Measurements from ENCODE around the gene CR1.
"Not testable (repeated sequence)": the region's sequence is repeated elsewhere in the genome, so short reads cannot be mapped to it uniquely, and the experiment has no call there.

The CR1 gene

GRCh38 chr1:207516729-207517128 lies 20.8 kb downstream of the CR1 start:
- H3K4me3 ChIP-seq, result no peak overlapping the region
- H3K9me3 ChIP-seq (ENCODE audit: low read depth, low read length), result no peaks in the 10 kb centered on the region
- no peaks in the 10 kb centered on the region for H3K36me3 ChIP-seq (ENCODE audit: insufficient read depth, low read length)
- TF ChIP-seq POLR2AphosphoS5 (IDR thresholded peaks at IDR 0.05; ENCODE audit: borderline replicate concordance, low read depth, low read length), result no peak
- TF ChIP-seq FOXP2 (optimal IDR thresholded peaks at IDR 0.05; ENCODE audit: control extremely low read depth, extremely low read length, insufficient read depth), result no peak
- TF ChIP-seq EZH2 (IDR thresholded peaks at IDR 0.05), result no peak
- no peak overlapping the region for H3K27ac ChIP-seq
- DNase-seq (ENCODE audit: low read depth, low spot score), result no peak
- no peak overlapping the region for H3K9ac ChIP-seq (ENCODE audit: insufficient read length)

GRCh38 chr1:207518608-207519236 lies 22.8 kb downstream of the CR1 start:
- H3K9me3 ChIP-seq (ENCODE audit: low read depth, low read length), result no peaks in the 10 kb centered on the region
- H3K27ac ChIP-seq, result no peak overlapping the region
- no peak overlapping the region for H3K9ac ChIP-seq (ENCODE audit: insufficient read length)
- no peaks in the 10 kb centered on the region for H3K36me3 ChIP-seq (ENCODE audit: insufficient read depth, low read length)
- no peak overlapping the region for H3K4me3 ChIP-seq
- no peak for DNase-seq (ENCODE audit: low read depth, low spot score)
- TF ChIP-seq FOXP2 (optimal IDR thresholded peaks at IDR 0.05; ENCODE audit: control extremely low read depth, extremely low read length, insufficient read depth) (no peak), EZH2 (IDR thresholded peaks at IDR 0.05) (no peak), POLR2AphosphoS5 (IDR thresholded peaks at IDR 0.05; ENCODE audit: borderline replicate concordance, low read depth, low read length) (no peak)

- Histone ChIP-seq H3K4me3 (no peak overlapping the region), H3K27ac (no peak overlapping the region), H3K36me3 (ENCODE audit: insufficient read depth, low read length) (no peaks in the 10 kb centered on the region), H3K9ac (ENCODE audit: insufficient read length) (no peak overlapping the region), H3K9me3 (ENCODE audit: low read depth, low read length) (no peaks in the 10 kb centered on the region)
- no peak for TF ChIP-seq FOXP2 (optimal IDR thresholded peaks at IDR 0.05; ENCODE audit: control extremely low read depth, extremely low read length, insufficient read depth)
- TF ChIP-seq POLR2AphosphoS5 (IDR thresholded peaks at IDR 0.05; ENCODE audit: borderline replicate concordance, low read depth, low read length), result no peak
- no peak for TF ChIP-seq EZH2 (IDR thresholded peaks at IDR 0.05)
- no peak for DNase-seq (ENCODE audit: low read depth, low spot score)
Measured at GRCh38 chr1:207519505-207520399, 23.8 kb downstream of the CR1 start.

- not testable (repeated sequence) for H3K36me3 ChIP-seq (ENCODE audit: insufficient read depth, low read length); H3K9ac ChIP-seq (ENCODE audit: insufficient read length); H3K27ac ChIP-seq; H3K4me3 ChIP-seq; DNase-seq (ENCODE audit: low read depth, low spot score); H3K9me3 ChIP-seq (ENCODE audit: low read depth, low read length)
Measured at GRCh38 chr1:207520400-207521345, 24.7 kb downstream of the CR1 start.

GRCh38 chr1:207525239-207525638 lies 29.3 kb downstream of the CR1 start:
- DNase-seq (ENCODE audit: low read depth, low spot score); H3K9me3 ChIP-seq (ENCODE audit: low read depth, low read length); H3K9ac ChIP-seq (ENCODE audit: insufficient read length): not testable (repeated sequence)

GRCh38 chr1:207528401-207528800 lies 32.4 kb downstream of the CR1 start:
- H3K27ac ChIP-seq; H3K9me3 ChIP-seq (ENCODE audit: low read depth, low read length); H3K9ac ChIP-seq (ENCODE audit: insufficient read length); H3K36me3 ChIP-seq (ENCODE audit: insufficient read depth, low read length); H3K4me3 ChIP-seq; DNase-seq (ENCODE audit: low read depth, low spot score): not testable (repeated sequence)

More at GRCh38 chr1:207525239-207525638, 29.3 kb downstream of the CR1 start:
- not testable (repeated sequence) for H3K4me3 ChIP-seq; H3K27ac ChIP-seq; H3K36me3 ChIP-seq (ENCODE audit: insufficient read depth, low read length)

- H3K36me3 ChIP-seq (ENCODE audit: insufficient read depth, low read length); H3K4me3 ChIP-seq; H3K27ac ChIP-seq; H3K9ac ChIP-seq (ENCODE audit: insufficient read length); DNase-seq (ENCODE audit: low read depth, low spot score); H3K9me3 ChIP-seq (ENCODE audit: low read depth, low read length): not testable (repeated sequence)
Measured at GRCh38 chr1:207536263-207536662, 40.3 kb downstream of the CR1 start.

- not testable (repeated sequence) for H3K36me3 ChIP-seq (ENCODE audit: insufficient read depth, low read length); H3K27ac ChIP-seq; H3K9me3 ChIP-seq (ENCODE audit: low read depth, low read length); H3K4me3 ChIP-seq; H3K9ac ChIP-seq (ENCODE audit: insufficient read length); DNase-seq (ENCODE audit: low read depth, low spot score)
Measured at GRCh38 chr1:207546677-207547357, 50.9 kb downstream of the CR1 start.

GRCh38 chr1:207554823-207555222 lies 58.9 kb downstream of the CR1 start:
- H3K9me3 ChIP-seq (ENCODE audit: low read depth, low read length); H3K9ac ChIP-seq (ENCODE audit: insufficient read length); DNase-seq (ENCODE audit: low read depth, low spot score); H3K27ac ChIP-seq; H3K4me3 ChIP-seq; H3K36me3 ChIP-seq (ENCODE audit: insufficient read depth, low read length): not testable (repeated sequence)

All from SK-N-MC (cell line).